SK-N-MC (cell line): Measurements from ENCODE around the gene SLC16A5.

Source experiments
- EZH2 ChIP-seq: fragments of 200-600 bp; sonication (generic); IDR thresholded peaks from one replicate; pipeline ENCODE4 v1.6.1; 2017; ENCODE audit warnings: antibody characterized with exemption
- FOXP2 ChIP-seq: optimal IDR thresholded peaks from 2 replicates; pipeline ENCODE3; 2011; ENCODE audit warnings: mild to moderate bottlenecking, moderate library complexity; ENCODE audit not compliant: insufficient read depth; ENCODE audit errors: extremely low read length, control extremely low read depth

GRCh38 chr17:75098861-75099260, 11.1 kb downstream of the SLC16A5 start:
- TF ChIP-seq EZH2 (no peak), FOXP2 (no peak)
